Sciatic nerve (tissue), 2 donors: ENCODE measurements around the gene RAB11A. TPM values are rescaled to one million over a fixed set of nuclear protein-coding genes. Genes with fewer than 3 reads are reported as not detected.
"Not testable (repeated sequence)": the region's sequence is repeated elsewhere in the genome, so short reads cannot be mapped to it uniquely, and the experiment has no call there.

Experiments used
- ATAC-seq: fragments of 200-7000 bp; cut with Tn5 transposase; one replicate; pipeline ENCODE4 v1.9.1; 2020; ENCODE audit warnings: mild to moderate bottlenecking, moderate library complexity
- DNase-seq: peaks from one replicate; pipeline ENCODE4 v3.0.0-alpha.2; 2020; ENCODE audit warnings: low spot score
- intact Hi-C: fragments of 100-400 bp; cut with DNase I; formaldehyde crosslinking; loops from one replicate; pipeline ENCODE4 v1.14.2; 2022
- total RNA-seq: library from RNA; stranded (reverse); fragmentation: NEBNext Ultra II Directional; extraction: Animal tissue kit (Norgen Biotek cat#: 25700); gene quantifications from one replicate; pipeline ENCODE4 v1.2.1, GENCODE V29; 2021
- donor health status: DM: no; HTN: no; CAD: no.
- donor health status: DM: no; HTN: no; CAD: no.

RAB11A gene
- total RNA-seq, 1 donor from 2014 or later: 154 TPM

DNA sequence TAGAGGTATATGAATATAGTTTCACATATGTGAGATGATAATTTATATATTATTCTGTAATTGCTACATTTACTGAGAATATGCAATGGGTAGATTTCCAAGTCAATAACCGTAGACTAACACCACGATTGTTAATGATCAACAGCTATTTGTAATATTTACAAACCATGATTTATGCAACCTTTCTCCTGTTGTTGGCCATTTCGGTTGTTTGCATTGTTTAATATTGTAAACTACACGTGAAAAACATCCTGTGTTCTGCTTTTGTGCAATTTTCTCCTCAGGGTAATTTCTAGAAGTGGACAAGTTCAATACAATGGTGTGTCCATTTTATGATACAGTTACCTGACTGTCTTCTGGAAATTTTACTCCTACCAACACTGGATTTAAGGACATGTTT, 29.3 kb upstream of the RAB11A start:
- ATAC-seq: no peak
- intact Hi-C loops: loop anchor here (2.0 kb wide), 1 partner anchor 39 kb away; no protein-coding TSS in a partner anchor
- DNase-seq: no peak

DNA sequence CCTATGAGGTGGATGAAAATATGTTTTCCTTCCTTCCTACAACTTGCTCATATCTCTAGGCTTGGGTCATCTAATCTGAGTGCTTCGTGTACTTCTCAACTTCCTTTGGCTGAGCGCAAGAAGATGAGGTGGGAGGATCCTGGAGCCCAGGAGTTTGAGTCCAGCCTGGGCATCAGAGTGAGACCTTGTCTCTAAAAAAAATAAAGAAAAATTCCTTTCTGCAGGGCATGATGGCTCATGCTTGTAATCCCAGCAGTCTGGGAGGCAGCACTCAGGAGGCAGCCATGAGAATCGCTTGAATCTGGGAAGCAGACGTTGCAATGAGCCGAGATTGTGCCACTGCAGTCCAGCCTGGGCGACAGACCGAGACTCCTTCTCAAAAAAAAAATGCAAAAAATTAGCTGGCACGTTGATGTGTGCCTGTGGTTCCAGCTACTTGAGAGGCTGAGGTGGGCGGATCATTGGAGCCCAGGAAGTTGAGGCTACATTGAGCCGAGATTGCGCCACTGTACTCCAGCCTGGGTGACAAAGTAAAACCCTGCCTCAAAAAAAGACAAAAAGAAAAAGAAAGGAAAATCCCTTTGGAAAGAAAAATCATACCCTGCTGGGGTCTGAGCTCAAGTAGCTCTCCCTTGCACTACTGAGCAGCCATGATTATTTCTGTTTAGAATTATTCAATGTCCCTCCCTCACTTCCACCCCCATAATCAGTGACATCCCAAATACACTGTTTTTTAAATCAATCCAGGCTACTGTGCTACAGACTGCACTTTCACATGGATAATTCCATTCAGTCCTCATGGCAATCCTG, 28.0 kb upstream of the RAB11A start:
- ATAC-seq (peak; percentile 45), DNase-seq (no peak)
- intact Hi-C loops: no loop called here

DNA sequence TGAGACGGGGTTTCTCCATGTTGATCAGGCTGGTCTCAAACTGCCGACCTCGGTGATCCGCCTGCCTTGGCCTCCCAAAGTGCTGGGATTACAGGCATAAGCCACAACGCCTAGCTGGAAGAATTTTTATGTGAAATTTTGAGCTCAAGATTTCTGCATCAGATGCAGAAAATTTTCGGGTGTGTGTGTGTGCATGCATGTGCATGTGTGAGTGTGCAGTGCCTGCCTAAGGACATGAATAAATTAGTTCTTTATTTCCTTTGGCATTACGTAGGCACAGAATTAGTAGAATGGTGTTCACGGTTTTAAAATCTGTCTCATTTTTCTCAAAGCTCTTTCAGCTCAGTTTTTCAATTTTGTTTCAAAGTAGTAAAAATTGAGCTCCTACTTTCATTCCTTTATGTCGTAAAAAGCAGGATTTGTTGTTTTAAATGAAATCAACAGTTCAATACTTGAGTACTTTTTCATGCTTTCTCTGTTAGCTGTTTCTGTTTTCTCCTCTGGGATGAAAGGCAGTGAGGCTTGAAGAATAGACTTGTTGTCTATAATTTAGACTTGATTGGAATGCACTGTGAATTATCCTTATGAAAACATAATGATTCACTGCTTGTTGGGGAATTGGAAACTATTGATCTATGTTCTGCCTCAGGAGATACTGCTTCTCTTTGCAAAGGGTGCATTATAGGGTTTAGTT, 23.3 kb upstream of the RAB11A start:
- peak; percentile 13 for DNase-seq
- ATAC-seq: no peak
- intact Hi-C loops: no loop called here

DNA sequence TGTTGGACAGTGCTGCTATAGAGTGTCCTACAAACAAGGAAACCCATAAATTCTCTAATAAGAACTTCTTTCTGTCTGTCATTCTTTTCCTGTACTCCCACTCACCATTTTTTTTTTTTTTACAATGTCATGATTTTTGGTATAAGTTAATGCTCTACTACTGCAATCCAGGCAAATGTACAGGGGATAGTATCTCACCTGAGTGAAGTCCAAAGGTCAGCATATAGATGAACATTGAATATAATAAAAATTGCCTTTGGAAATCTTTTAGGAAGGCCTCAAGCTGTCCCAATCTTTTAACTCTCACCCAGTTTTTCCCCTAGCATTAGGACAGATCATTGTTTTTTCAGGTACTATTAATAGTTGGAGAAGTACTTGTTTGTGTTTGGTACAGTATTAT, 21.3 kb upstream of the RAB11A start:
- intact Hi-C loops: no loop called here
- no peak for DNase-seq
- ATAC-seq: no peak

DNA sequence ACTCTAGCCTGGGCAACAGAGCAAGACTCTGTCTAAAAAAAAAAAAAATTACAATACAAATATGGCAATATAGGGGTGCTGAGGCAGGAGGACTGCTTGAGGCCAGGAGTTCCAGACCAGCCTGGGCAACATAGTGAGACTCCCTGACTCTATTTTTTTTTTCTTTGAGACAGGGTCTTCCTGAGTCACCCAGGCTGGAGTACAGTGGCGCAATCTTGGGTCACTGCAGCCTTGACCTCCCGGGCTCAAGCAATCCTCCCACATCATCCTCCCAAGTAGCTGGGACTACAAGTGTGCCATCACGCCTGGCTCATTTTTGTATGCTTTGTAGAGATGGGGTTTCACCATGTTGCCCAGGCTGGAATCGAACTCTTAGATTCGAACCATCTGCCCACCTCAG, 17.3 kb upstream of the RAB11A start:
- DNase-seq: no peak
- intact Hi-C loops: no loop called here
- ATAC-seq: no peak

DNA sequence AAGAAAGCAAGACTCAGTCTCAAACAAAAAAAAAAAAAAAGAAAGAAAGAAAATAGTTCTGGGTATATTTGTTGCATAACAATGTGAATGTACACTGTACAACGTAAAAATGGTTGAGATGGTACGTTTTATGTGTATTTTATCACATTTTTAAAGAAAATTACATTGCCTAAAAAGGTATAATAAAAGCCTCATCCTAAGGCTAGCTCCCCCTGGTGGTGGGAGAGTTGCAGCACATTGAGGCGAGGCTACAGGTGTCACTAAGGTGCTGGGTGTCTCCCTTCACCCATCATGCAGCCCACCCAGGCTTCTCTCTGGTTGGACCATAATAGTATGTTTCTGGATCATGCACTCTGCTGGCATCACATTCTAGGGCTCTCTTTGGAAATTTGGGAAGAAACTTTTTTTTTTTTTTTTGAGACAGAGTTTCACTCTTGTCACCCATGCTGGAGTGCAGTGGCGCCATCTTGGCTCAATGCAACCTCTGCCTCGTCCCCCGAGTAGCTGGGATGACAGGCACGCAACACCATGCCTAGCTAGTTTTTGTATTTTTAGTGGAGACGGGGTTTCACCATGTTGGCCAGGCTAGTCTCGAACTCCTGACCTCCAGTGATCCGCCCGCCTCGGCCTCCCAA, 12.4 kb upstream of the RAB11A start:
- peak; percentile 51 for ATAC-seq
- intact Hi-C loops: no loop called here
- peak; percentile 72 for DNase-seq

DNA sequence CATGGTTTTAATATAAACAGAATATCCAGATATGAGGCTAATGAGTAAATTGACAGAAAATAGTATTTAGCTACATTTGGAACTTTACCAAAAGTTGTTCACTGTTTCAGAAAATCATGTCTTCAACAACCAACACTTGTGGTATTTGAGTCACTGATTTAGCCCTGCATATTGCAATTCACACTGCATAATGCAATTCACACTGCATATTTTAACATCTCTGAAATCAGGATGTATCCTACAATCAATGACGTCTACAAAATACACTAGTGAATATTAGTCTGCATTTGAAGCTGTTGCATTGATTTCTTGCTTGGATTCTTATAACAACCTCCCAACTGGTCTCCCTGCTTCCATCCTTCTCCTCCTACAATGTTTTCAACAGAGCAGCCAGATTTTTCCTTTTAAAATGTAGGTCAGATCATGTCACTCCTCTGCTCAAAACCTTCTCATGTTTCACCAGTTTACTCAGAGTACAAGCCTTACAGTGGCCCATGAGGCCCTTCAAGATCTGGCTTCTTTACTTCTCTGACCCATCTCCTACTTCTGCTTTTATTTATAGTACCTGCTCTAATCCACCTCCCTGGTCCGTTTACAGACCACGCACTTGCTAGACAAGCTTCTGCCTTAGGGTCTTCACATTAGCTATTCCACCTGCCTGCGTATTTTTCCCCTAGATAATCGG, 11.4 kb upstream of the RAB11A start:
- intact Hi-C loops: no loop called here
- ATAC-seq (no peak), DNase-seq (no peak)

DNA sequence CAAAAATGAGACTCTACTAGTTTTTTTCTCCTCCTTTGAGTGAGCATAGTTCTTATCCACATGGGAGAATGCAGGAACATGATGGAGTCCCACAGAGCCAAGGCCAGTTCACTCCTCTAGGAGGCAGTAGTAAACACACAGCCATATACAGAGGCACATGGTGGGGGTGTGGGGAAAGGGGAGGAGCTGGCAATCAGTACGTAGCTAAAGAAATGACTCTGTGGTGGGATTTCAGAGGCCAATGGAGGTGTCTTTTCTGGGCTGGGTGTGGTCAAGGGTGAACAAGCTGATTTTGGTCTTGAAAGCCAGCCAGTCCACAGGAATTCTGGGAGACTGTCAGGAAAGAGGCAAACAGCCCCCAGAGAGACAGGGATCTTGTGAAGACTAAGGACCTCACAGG, 6.6 kb upstream of the RAB11A start:
- ATAC-seq: peak; percentile 41
- DNase-seq: no peak
- intact Hi-C loops: no loop called here

DNA sequence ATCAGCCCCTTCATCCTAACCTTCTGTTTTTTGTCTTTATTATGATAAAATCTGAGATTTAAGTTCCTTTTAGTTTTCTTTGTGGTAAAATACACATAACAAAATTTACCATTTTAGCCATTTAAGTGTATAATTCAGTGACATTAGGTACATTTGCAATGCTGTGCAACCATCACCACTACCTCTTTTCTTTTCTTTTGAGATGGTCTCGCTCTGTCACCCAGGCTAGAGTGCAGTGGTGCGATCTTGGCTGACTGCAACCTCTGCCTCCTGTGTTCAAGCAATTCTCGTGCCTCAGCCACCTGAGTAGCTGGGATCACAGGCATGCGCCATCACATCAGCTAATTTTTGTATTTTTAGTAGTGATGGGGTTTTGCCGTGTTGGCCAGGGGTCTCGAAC, 6.2 kb upstream of the RAB11A start:
- ATAC-seq: no peak
- intact Hi-C loops: no loop called here
- DNase-seq: no peak

DNA sequence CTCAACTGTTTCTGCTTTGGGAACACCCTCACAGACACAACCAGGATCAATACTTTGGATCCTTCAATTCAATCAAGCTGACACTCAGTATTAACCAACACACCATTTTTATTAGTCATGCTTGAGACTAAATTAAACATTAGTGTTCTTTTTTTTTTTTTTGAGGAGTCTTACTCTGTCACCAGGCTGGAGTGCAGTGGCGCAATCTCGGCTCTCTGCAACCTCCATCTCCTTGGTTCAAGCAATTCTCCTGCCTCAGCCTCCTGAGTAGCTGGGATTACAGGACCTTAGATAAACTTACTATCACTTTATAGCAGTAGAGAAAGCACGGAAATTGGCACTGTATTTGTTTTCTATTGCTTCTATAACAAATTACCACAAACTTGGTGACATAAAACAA, 2.0 kb upstream of the RAB11A start:
- no peak for ATAC-seq
- intact Hi-C loops: no loop called here
- no peak for DNase-seq

DNA sequence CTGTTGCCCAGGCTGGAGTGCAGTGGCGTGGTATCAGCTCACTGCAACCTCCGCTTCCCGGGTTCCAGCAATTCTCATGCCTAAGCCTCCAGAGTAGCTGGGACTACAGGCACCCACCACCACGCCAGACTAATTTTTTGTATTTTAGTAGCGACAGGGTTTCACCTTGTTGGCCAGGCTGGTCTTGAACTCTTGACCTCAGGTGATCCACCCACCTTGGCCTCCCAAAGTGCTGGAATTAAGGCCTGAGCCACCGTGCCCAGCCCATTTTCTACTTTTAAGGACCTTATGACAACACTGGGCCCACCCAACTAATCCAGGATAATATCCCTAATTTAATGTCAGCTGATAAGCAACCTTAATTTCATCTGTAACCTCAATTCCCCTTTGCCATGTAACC, 1.4 kb upstream of the RAB11A start:
- ATAC-seq, DNase-seq, intact Hi-C loops: not testable (repeated sequence)

DNA sequence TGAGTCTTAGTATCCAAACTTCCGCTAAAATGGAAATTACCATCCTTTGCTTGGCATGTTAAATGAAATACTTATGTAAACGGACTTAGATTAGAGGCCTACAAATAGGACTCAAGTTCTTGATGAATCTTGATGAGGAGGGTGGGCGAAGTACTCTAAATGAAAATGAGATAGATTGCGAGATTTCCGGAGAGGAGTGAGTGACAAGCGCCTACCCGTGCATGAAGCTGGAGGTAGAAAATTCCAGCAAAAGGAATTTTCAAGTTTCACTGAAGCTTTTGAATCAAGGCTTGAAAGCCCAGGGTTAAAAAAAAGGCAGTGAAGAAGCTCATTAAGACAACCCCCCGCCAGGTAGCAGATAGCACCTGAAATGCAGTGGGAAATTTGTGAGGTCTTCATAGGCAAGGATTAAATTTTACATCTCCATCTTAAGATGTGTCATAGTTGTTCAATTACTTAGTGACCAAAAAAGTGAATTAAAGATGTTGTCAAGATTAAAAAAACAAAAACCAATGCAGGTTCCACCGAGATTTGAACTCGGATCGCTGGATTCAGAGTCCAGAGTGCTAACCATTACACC, 655 bp upstream of the RAB11A start:
- ATAC-seq (no peak), DNase-seq (no peak)
- intact Hi-C loops: no loop called here

DNA sequence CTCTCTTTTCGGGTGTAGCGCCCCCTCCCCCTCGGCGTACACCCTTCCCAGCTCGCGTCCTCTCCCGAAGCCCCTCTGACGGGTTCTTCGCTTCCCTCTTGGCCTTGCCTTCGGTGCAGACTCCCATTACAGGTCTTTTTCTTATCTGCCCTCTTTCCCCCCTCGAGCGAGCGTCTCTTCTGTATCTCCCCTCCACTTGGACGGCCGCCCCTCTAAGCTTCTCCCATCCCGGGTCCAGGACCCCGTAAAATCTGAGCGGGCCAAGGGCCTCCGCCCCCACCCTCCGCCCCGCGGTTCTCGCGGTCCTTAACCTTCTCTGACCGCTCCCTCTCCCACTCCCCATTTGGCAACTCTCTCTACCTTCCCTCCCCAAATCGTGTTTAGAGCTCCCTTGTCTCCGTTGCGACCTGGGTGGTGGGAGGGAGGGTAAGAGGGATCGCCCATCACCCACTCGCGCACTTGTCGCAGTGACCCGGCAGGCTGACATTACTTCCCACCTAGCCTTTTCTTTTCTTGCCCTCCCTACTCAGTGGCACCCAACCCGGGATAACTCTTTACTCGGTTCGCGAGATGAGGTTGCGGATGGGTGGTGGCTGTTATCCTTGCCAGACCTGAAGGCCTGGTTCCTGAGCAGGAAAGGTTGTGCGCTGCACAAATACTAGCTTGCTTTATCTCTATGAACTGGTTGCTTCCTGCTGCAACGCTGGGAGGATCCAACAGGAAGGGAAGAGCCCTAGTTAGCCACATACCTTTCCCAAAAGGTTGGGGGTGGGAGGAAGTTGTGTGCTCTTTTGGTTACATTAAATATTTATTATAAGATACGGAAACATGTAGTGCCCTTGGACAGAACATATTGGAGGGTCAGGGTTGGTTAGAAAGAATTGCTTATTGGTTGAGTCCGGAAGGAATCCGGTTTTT, 922 bp downstream of the RAB11A start:
- peak; percentile 61 for DNase-seq
- intact Hi-C loops: no loop called here
- ATAC-seq: peak; percentile 14

DNA sequence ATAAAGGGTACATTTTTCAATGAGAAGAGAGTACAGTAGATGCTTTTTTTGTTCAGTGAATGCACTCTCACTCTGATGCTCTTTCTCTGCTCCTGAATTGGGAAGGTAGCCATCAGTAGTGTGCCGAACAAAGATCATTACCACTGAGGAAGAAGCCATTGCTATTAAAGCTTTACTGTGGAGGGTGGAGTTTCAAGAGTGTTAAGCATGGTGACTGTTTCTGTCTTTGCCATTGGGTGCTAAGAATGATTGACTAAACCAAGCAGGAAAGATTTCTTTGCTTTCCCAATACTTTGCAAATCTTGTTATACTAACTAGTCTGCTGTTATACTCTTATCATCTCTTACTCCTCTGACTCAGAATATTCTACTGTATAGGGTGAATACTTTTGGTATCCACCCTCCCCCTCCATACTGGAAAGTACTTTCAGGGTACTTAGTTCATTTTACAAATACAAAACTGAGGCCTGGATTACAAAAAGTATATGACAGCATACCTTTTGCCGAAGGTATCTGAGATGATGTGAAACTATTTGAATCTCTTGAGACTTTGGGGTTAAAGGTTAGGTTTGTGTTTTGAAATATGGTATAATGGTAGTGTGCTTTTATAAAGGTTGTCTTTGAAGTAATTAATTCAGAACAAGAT, 1.7 kb downstream of the RAB11A start:
- ATAC-seq (no peak), DNase-seq (no peak)
- intact Hi-C loops: no loop called here

DNA sequence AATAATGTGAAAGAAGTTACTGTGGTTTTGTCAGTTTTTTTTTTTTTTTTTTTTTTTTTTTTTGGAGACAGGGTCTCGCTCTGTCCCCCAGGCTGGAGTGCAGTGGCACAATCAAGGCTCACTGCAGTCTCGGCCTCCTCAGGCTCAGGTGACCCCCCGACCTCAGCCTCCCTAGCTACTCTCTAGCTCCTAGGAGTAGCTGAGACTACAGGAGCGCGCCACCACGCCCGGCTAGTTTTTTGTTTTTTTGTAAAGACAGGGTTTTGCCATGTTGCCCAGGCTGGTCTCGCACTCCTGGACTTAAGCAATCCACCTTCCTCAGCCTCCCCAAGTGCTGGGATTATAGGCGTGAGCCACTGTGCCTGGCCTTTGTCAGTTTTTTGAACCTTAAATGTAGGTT, 2.6 kb downstream of the RAB11A start:
- DNase-seq, intact Hi-C loops, ATAC-seq: not testable (repeated sequence)

DNA sequence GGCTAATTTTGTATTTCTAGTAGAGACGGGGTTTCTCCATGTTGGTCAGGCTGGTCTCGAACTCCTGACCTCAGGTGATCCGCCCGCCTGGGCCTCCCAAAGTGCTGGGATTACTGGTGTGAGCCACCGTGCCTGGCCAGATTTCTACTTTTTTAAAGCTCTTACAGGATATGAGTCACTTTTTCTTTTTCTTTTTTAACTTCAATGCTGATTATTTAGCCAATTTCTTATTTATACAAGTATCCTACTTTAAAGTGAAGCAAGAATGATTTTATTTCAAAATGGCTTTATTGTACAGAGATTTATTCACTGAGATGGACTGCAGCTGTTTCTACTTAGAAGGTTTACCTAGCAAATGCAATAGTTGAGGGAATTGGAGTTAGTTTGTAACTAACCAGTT, 3.3 kb downstream of the RAB11A start:
- intact Hi-C loops, ATAC-seq, DNase-seq: not testable (repeated sequence)

DNA sequence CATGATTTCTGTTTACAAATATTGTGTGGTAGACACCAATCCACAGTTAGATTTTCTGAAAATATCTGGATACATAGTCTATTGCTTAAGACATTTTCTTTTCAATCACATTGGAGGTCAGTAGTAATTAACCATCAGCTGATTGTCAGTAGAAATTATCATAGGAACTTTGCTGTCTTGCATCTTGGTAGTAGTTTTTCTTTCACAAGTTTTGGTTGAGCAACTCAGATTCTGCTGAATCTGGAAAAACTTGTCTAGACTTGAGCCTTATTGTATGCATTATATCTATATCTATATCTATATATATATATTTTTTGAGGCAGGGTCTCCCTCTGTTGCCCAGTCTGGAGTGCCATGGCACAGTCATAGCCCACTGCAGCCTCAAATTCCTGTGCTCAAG, 4.0 kb downstream of the RAB11A start:
- ATAC-seq (no peak), DNase-seq (no peak)

DNA sequence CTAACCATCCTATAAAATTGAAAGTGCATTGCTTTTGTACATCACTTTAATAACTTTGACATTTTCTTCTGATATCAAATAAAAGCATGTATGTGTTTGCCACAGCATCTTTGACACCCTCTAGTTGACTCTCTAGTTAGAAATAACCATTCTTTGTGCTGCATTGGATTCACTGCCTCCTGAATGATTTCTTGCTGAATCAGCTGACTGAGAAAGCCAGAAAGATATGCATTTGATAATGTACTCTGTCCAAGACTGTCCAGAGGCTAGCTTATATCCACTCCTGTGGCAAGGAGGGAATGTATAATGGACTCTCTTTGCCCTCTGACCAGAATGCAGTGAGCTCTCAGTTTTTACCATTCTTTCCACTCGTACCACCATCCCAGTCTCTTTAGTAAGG, 6.2 kb downstream of the RAB11A start:
- DNase-seq (no peak), ATAC-seq (no peak)
- intact Hi-C loops: no loop called here

More for the DNA sequence above, 4.0 kb downstream of the RAB11A start:
- intact Hi-C loops: no loop called here
